Measurements from ENCODE around the gene SORCS3. TPM values are rescaled to one million over a fixed set of nuclear protein-coding genes. Genes with fewer than 3 reads are reported as not detected.

Gene SORCS3
- polyA plus RNA-seq, 12 donors: 0.03 to 0.33 (median 0.06) TPM; not detected in 2

GRCh38 chr10:105010411-105011121 lies 369.5 kb downstream of the SORCS3 start:
- no peak for DNase-seq

- no peak for DNase-seq
Measured at GRCh38 chr10:105017116-105017515, 376.0 kb downstream of the SORCS3 start.

GRCh38 chr10:105017691-105018090 lies 376.6 kb downstream of the SORCS3 start:
- DNase-seq: peak; percentile 24

- peak; percentile 42 for DNase-seq
Measured at GRCh38 chr10:105023211-105024111, 382.4 kb downstream of the SORCS3 start.

GRCh38 chr10:105024184-105024583 lies 383.1 kb downstream of the SORCS3 start:
- DNase-seq: no peak

- DNase-seq: no peak
Measured at GRCh38 chr10:105025092-105025491, 384.0 kb downstream of the SORCS3 start.

GRCh38 chr10:105026566-105026965 lies 385.5 kb downstream of the SORCS3 start:
- no peak for DNase-seq

- DNase-seq: no peak
Measured at GRCh38 chr10:105029286-105029685, 388.2 kb downstream of the SORCS3 start.

GRCh38 chr10:105037022-105037421 lies 395.9 kb downstream of the SORCS3 start:
- DNase-seq: no peak

- DNase-seq: no peak
Measured at GRCh38 chr10:105041956-105042355, 400.9 kb downstream of the SORCS3 start.

- no peak for DNase-seq
Measured at GRCh38 chr10:105042906-105043552, 401.9 kb downstream of the SORCS3 start.

- DNase-seq: no peak
Measured at GRCh38 chr10:105044902-105045301, 403.8 kb downstream of the SORCS3 start.

- no peak for DNase-seq
Measured at GRCh38 chr10:105056413-105056812, 415.3 kb downstream of the SORCS3 start.

GRCh38 chr10:105062951-105063350 lies 421.9 kb downstream of the SORCS3 start:
- no peak for DNase-seq

GRCh38 chr10:105063796-105064195 lies 422.7 kb downstream of the SORCS3 start:
- no peak for DNase-seq

GRCh38 chr10:105068497-105068896 lies 427.4 kb downstream of the SORCS3 start:
- DNase-seq: no peak

- DNase-seq: no peak
Measured at GRCh38 chr10:105070249-105070648, 429.2 kb downstream of the SORCS3 start.

- DNase-seq: peak; percentile 11
Measured at GRCh38 chr10:105070952-105071351, 429.9 kb downstream of the SORCS3 start.

- no peak for DNase-seq
Measured at GRCh38 chr10:105071980-105072379, 430.9 kb downstream of the SORCS3 start.

GRCh38 chr10:105073999-105074398 lies 432.9 kb downstream of the SORCS3 start:
- DNase-seq: no peak

GRCh38 chr10:105075031-105075430 lies 433.9 kb downstream of the SORCS3 start:
- no peak for DNase-seq

GRCh38 chr10:105085980-105086379 lies 444.9 kb downstream of the SORCS3 start:
- no peak for DNase-seq

Measured in muscle of arm (tissue), 12 donors.